Gastroesophageal sphincter (tissue), 3 donors: ENCODE data around the gene MRPL12.

Source experiments
- CTCF ChIP-seq, 4 experiments: fragments of 200-600 bp in 2 of 4; fragments of 450-650 bp in 2 of 4; sonication (generic) in 1 of 4; IDR thresholded peaks; one replicate each; pipeline ENCODE4 v1.5.1; 2017 to 2019; ENCODE audit warnings: antibody characterized with exemption in 4 of 4, mild to moderate bottlenecking in 2 of 4, moderate library complexity in 2 of 4
- EP300 ChIP-seq: sonication (generic); formaldehyde crosslinking; IDR thresholded peaks from one replicate; pipeline ENCODE4 v1.6.1; 2017; ENCODE audit warnings: antibody characterized with exemption, mild to moderate bottlenecking
- POLR2A ChIP-seq, 2 donors: fragments of 450-650 bp; IDR thresholded peaks; one replicate each; pipeline ENCODE4 v1.6.1; 2017; ENCODE audit warnings: antibody characterized with exemption in 2 of 2, mild to moderate bottlenecking in 2 of 2, moderate library complexity in 1 of 2
- POLR2AphosphoS5 ChIP-seq: sonication (generic); formaldehyde crosslinking; IDR thresholded peaks from one replicate; pipeline ENCODE4 v1.6.1; 2017; ENCODE audit warnings: antibody characterized with exemption

GRCh38 chr17:81725439-81725838 lies 22.3 kb downstream of the MRPL12 start:
- TF ChIP-seq EP300, result no peak
- no peak for TF ChIP-seq POLR2AphosphoS5
- no peak for TF ChIP-seq CTCF (IDR thresholded peaks at IDR 0.05)
- TF ChIP-seq POLR2A (IDR thresholded peaks at IDR 0.05), result no peak
